Fibroblast of lung (primary cell): ENCODE data around the gene PADI1. TPM values are rescaled to one million over a fixed set of nuclear protein-coding genes. Genes with fewer than 3 reads are reported as not detected.

Experiments used
- DNase-seq, 2 donors: peaks; one replicate each; pipeline versions ENCODE4 v3.0.0 to v3.0.0-alpha.2; 2010; ENCODE audit warnings: low read depth in 2 of 2
- H2AFZ ChIP-seq: 2 replicates; pipeline ENCODE4 v1.5.1; 2012; ENCODE audit warnings: low read length, control low read depth, inconsistent platforms
- H3K27ac ChIP-seq: 2 replicates; pipeline ENCODE4 v1.5.1; 2011; ENCODE audit warnings: low read length, control low read depth; ENCODE audit not compliant: insufficient read depth
- H3K27me3 ChIP-seq: 2 replicates; pipeline ENCODE4 v1.5.1; 2011; ENCODE audit warnings: mild to moderate bottlenecking, low read length; ENCODE audit not compliant: control insufficient read depth, insufficient read depth
- H3K36me3 ChIP-seq: 2 replicates; pipeline ENCODE4 v1.5.1; 2011; ENCODE audit warnings: low read length; ENCODE audit not compliant: control insufficient read depth, insufficient read depth
- H3K4me1 ChIP-seq: 2 replicates; pipeline ENCODE4 v1.5.1; 2011; ENCODE audit warnings: low read length; ENCODE audit not compliant: control insufficient read depth, insufficient read depth; ENCODE audit errors: extremely low read depth
- H3K4me2 ChIP-seq: 2 replicates; pipeline ENCODE4 v1.5.1; 2011; ENCODE audit warnings: low read length, control low read depth; ENCODE audit not compliant: insufficient read depth; ENCODE audit errors: extremely low read depth
- H3K4me3 ChIP-seq, 4 experiments: fragments of 200-600 bp in 1 of 4; sonication (generic) in 1 of 4; replicated peaks in 1 of 4; 2 replicates each; pipeline ENCODE4 v1.5.1; 2011 to 2016; ENCODE audit warnings: low read length in 4 of 4, low read depth in 3 of 4, mild to moderate bottlenecking in 3 of 4, control low read depth in 2 of 4, inconsistent platforms in 1 of 4, mixed read lengths in 1 of 4; ENCODE audit not compliant: insufficient read depth in 1 of 4; ENCODE audit errors: control extremely low read depth in 1 of 4
- H3K79me2 ChIP-seq: 2 replicates; pipeline ENCODE4 v1.5.1; 2012; ENCODE audit warnings: mild to moderate bottlenecking, low read length, inconsistent platforms; ENCODE audit not compliant: control insufficient read depth, insufficient read depth
- H3K9ac ChIP-seq: 2 replicates; pipeline ENCODE4 v1.5.1; 2011; ENCODE audit warnings: mild to moderate bottlenecking, low read length, control low read depth; ENCODE audit not compliant: insufficient read depth
- H3K9me3 ChIP-seq: 2 replicates; pipeline ENCODE4 v1.5.1; 2012; ENCODE audit warnings: low read depth, low read length; ENCODE audit not compliant: control insufficient read depth, insufficient read depth
- H4K20me1 ChIP-seq: 2 replicates; pipeline ENCODE4 v1.5.1; 2011; ENCODE audit warnings: low read length; ENCODE audit not compliant: control insufficient read depth, insufficient read depth; ENCODE audit errors: extremely low read depth
- CTCF ChIP-seq, 2 donors: IDR thresholded peaks in 1 of 2; conservative IDR thresholded peaks in 1 of 2; 1 replicate in 1 of 2; 2 replicates in 1 of 2; pipeline ENCODE4 v1.5.1; 2011 to 2012; ENCODE audit warnings: low read length in 2 of 2, control low read depth in 1 of 2, inconsistent platforms in 1 of 2, low read depth in 1 of 2, mild to moderate bottlenecking in 1 of 2
- EZH2 ChIP-seq: IDR thresholded peaks from 2 replicates; pipeline ENCODE4 v1.5.1; 2012; ENCODE audit warnings: low read length, control low read depth, mild to moderate bottlenecking; ENCODE audit errors: missing control alignments
- polyA plus RNA-seq, 2 donors: library from polyadenylated mRNA; depleted of rRNA in 1 of 2; stranded (reverse) in 1 of 2; unstranded in 1 of 2; fragments of >200 nt; gene quantifications; 2 replicates each; pipeline ENCODE4 v1.2.1, GENCODE V29; 2011 to 2012; ENCODE audit warnings: missing spikeins in 1 of 2
- total RNA-seq: library from RNA; depleted of rRNA; stranded (reverse); fragments of >200 nt; gene quantifications from 2 replicates; pipeline ENCODE4 v1.2.1, GENCODE V29; 2014

Gene PADI1
- total and polyA plus RNA-seq, 2 donors (not counting 1 experiment from before 2014, with no cell fraction given) = not detected

DNA sequence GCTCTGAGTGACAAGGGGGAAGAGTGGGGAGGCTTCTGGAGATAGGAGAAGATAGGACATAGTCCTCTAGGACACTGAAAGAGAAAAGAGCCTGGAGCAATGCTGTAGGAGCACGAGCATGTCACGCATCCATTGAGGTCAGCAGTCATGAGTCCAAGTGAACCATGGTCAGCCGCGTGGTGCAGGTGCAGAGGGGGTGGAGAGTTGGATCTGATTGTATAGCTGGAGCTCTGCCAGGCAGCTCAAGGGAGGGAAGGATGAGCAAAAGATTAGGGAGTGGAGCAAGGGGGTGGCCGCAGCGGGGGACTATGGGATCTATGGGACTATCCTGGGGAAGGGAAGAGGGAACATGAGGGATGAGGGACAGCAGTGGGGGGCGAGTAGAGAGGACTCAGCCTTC lies 14.0 kb downstream of the PADI1 start:
- Histone ChIP-seq H4K20me1 (no peaks in the 10 kb centered on the region), H3K9ac (no peak overlapping the region), H3K27ac (no peak overlapping the region), H3K4me3 (no peak overlapping the region), H3K4me1 (no peaks in the 10 kb centered on the region), H3K27me3 (peaks cover 35% of the 10 kb centered on the region), H3K79me2 (no peaks in the 10 kb centered on the region), H3K9me3 (no peaks in the 10 kb centered on the region), H2AFZ (no peak overlapping the region), H3K36me3 (no peaks in the 10 kb centered on the region), H3K4me2 (no peak overlapping the region)
- TF ChIP-seq EZH2 = no peak
- no peak for DNase-seq

DNA sequence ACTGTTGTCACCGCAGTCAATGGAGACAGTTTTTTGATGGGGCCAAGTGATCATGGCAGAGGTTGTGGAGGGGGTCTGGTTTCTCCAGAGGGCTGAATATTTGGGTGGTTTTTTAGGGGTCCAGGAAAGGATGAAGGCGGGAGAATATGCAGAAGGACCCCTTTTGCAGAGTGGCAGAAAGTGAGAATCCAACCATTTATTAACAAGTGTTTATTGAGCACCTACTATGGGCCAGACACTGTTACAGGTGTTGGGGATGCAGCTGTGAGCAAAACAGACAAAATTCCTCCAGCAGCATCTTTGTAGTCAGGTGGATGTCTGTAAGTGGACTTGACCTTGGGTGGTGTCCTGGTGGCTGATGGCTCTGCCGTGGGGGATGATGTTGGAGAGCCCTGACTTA lies 15.4 kb downstream of the PADI1 start:
- Histone ChIP-seq H3K27ac (no peak overlapping the region), H4K20me1 (no peaks in the 10 kb centered on the region), H3K4me1 (no peaks in the 10 kb centered on the region), H3K9ac (no peak overlapping the region), H3K36me3 (no peaks in the 10 kb centered on the region), H3K4me3 (no peak overlapping the region), H3K9me3 (no peaks in the 10 kb centered on the region), H3K79me2 (no peaks in the 10 kb centered on the region), H3K4me2 (no peak overlapping the region), H3K27me3 (peaks cover 30% of the 10 kb centered on the region), H2AFZ (no peak overlapping the region)
- TF ChIP-seq EZH2 (no peak), CTCF (conservative IDR thresholded peaks at IDR 0.05 in 1 of 2, IDR thresholded peaks at IDR 0.05 in 1 of 2; ENCODE audit: low read depth in 1 of 2, low read length in 2 of 2) (no peak)
- no peak for DNase-seq

DNA sequence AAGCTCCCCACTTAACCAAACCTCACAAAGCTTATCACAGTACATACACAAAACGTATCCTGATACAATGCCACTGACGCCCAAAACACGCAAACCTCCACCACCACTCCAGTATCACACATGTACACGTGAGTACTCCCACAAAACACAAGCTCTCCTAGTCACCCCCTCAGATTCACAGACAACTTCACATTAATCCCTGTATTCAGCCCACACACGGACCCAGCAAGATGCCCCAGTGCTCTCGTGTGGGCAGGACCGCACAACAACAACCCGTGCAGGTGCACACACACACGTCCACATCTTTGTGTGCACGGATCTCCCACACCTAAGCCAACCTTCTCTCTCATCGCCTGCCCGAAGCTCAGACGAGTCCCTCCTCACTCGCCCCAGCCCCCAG lies 17.6 kb downstream of the PADI1 start:
- Histone ChIP-seq H2AFZ (no peak overlapping the region), H4K20me1 (no peaks in the 10 kb centered on the region), H3K27me3 (peaks cover 30% of the 10 kb centered on the region), H3K4me3 (no peak overlapping the region), H3K36me3 (no peaks in the 10 kb centered on the region), H3K4me1 (peaks cover 2% of the 10 kb centered on the region), H3K9me3 (no peaks in the 10 kb centered on the region), H3K9ac (no peak overlapping the region), H3K27ac (no peak overlapping the region), H3K4me2 (no peak overlapping the region), H3K79me2 (no peaks in the 10 kb centered on the region)
- no peak for DNase-seq
- no peak for TF ChIP-seq CTCF (conservative IDR thresholded peaks at IDR 0.05 in 1 of 2, IDR thresholded peaks at IDR 0.05 in 1 of 2; ENCODE audit: low read depth in 1 of 2, low read length in 2 of 2)
- TF ChIP-seq EZH2 = no peak
